ENCODE data around the gene CPEB1.

The CPEB1 gene

GRCh38 chr15:82642656-82643055, 4.5 kb downstream of the CPEB1 start:
- H3K18ac ChIP-seq (ENCODE audit: low read length) = no peak overlapping the region
- WGBS (ENCODE audit: extremely low coverage, insufficient coverage, low lambda C conversion rate) = no CpG with 5 or more reads among the region's 3 CpGs
- no peak overlapping the region for H3K9ac ChIP-seq (ENCODE audit: low read length)
- no peak overlapping the region for H3K4me2 ChIP-seq (ENCODE audit: low read length)
- H3K23ac ChIP-seq (ENCODE audit: low read length) = no peak overlapping the region
- H3K36me3 ChIP-seq (ENCODE audit: control insufficient read depth, insufficient read depth, low read length) = no peaks in the 10 kb centered on the region
- no peak overlapping the region for H3K4me3 ChIP-seq (ENCODE audit: low read length)
- H3K27me3 ChIP-seq (ENCODE audit: insufficient read depth, low read length, poor library complexity) = peaks cover 18% of the 10 kb centered on the region
- H3K79me1 ChIP-seq (ENCODE audit: low read length) = no peaks in the 10 kb centered on the region
- H3K4me1 ChIP-seq (ENCODE audit: control insufficient read depth, low read depth, low read length) = peaks cover 2% of the 10 kb centered on the region
- H3K79me2 ChIP-seq (ENCODE audit: control insufficient read depth, insufficient read depth, low read length) = no peaks in the 10 kb centered on the region
- no peak overlapping the region for H3K4ac ChIP-seq (ENCODE audit: low read depth, low read length)
- H2BK120ac ChIP-seq (ENCODE audit: low read depth, low read length) = no peak overlapping the region
- H2BK5ac ChIP-seq (ENCODE audit: low read length) = no peak overlapping the region
- H2AK5ac ChIP-seq (ENCODE audit: low read length) = no peak overlapping the region
- no peak overlapping the region for H2BK15ac ChIP-seq (replicated peaks; ENCODE audit: low read depth)
- H3K56ac ChIP-seq (ENCODE audit: low read length) = no peak overlapping the region
- H4K5ac ChIP-seq (ENCODE audit: low read length) = no peak overlapping the region
- no peak overlapping the region for H4K8ac ChIP-seq (ENCODE audit: low read depth, low read length)
- H3K27ac ChIP-seq (ENCODE audit: low read depth, low read length) = no peak overlapping the region
- DNase-seq = no peak

- no peak overlapping the region for H4K8ac ChIP-seq (ENCODE audit: low read depth, low read length)
- no peak overlapping the region for H3K4me2 ChIP-seq (ENCODE audit: low read length)
- H3K9ac ChIP-seq (ENCODE audit: low read length) = no peak overlapping the region
- no peak overlapping the region for H2BK120ac ChIP-seq (ENCODE audit: low read depth, low read length)
- peak overlapping the region; percentile 45 for H3K27ac ChIP-seq (ENCODE audit: low read depth, low read length)
- H3K4me3 ChIP-seq (ENCODE audit: low read length) = no peak overlapping the region
- H3K27me3 ChIP-seq (ENCODE audit: insufficient read depth, low read length, poor library complexity) = peaks cover 5% of the 10 kb centered on the region
- no peaks in the 10 kb centered on the region for H3K79me1 ChIP-seq (ENCODE audit: low read length)
- H3K4me1 ChIP-seq (ENCODE audit: control insufficient read depth, low read depth, low read length) = peaks cover 2% of the 10 kb centered on the region
- no peaks in the 10 kb centered on the region for H3K79me2 ChIP-seq (ENCODE audit: control insufficient read depth, insufficient read depth, low read length)
- H4K5ac ChIP-seq (ENCODE audit: low read length) = no peak overlapping the region
- no peak overlapping the region for H2BK15ac ChIP-seq (replicated peaks; ENCODE audit: low read depth)
- no peak overlapping the region for H2BK5ac ChIP-seq (ENCODE audit: low read length)
- peak; percentile 49 for DNase-seq
- H3K23ac ChIP-seq (ENCODE audit: low read length) = no peak overlapping the region
- WGBS (ENCODE audit: extremely low coverage, insufficient coverage, low lambda C conversion rate) = no CpG with 5 or more reads among the region's 2 CpGs
- H3K36me3 ChIP-seq (ENCODE audit: control insufficient read depth, insufficient read depth, low read length) = no peaks in the 10 kb centered on the region
- H2AK5ac ChIP-seq (ENCODE audit: low read length) = no peak overlapping the region
- no peak overlapping the region for H3K4ac ChIP-seq (ENCODE audit: low read depth, low read length)
- no peak overlapping the region for H3K56ac ChIP-seq (ENCODE audit: low read length)
- H3K18ac ChIP-seq (ENCODE audit: low read length) = no peak overlapping the region
Observed at GRCh38 chr15:82641129-82641798, 5.9 kb downstream of the CPEB1 start.

- no peak overlapping the region for H3K9ac ChIP-seq (ENCODE audit: low read length)
Observed at GRCh38 chr15:82640672-82641071, 6.5 kb downstream of the CPEB1 start.

GRCh38 chr15:82635798-82636197, 11.4 kb downstream of the CPEB1 start:
- Histone ChIP-seq H2AK5ac (ENCODE audit: low read length) (no peak overlapping the region), H3K4me1 (ENCODE audit: control insufficient read depth, low read depth, low read length) (no peaks in the 10 kb centered on the region), H3K9ac (ENCODE audit: low read length) (no peak overlapping the region), H4K5ac (ENCODE audit: low read length) (no peak overlapping the region), H3K36me3 (ENCODE audit: control insufficient read depth, insufficient read depth, low read length) (no peaks in the 10 kb centered on the region), H3K27me3 (ENCODE audit: insufficient read depth, low read length, poor library complexity) (no peaks in the 10 kb centered on the region), H3K56ac (ENCODE audit: low read length) (no peak overlapping the region), H3K79me2 (ENCODE audit: control insufficient read depth, insufficient read depth, low read length) (no peaks in the 10 kb centered on the region), H2BK15ac (replicated peaks; ENCODE audit: low read depth) (no peak overlapping the region), H2BK120ac (ENCODE audit: low read depth, low read length) (no peak overlapping the region), H2BK5ac (ENCODE audit: low read length) (no peak overlapping the region), H4K8ac (ENCODE audit: low read depth, low read length) (no peak overlapping the region), H3K18ac (ENCODE audit: low read length) (no peak overlapping the region), H3K27ac (ENCODE audit: low read depth, low read length) (no peak overlapping the region), H3K23ac (ENCODE audit: low read length) (no peak overlapping the region), H3K4ac (ENCODE audit: low read depth, low read length) (no peak overlapping the region), H3K4me3 (ENCODE audit: low read length) (no peak overlapping the region), H3K79me1 (ENCODE audit: low read length) (no peaks in the 10 kb centered on the region), H3K4me2 (ENCODE audit: low read length) (no peak overlapping the region)
- DNase-seq = no peak
- no CpG with 5 or more reads among the region's 2 CpGs for WGBS (ENCODE audit: extremely low coverage, insufficient coverage, low lambda C conversion rate)

More at GRCh38 chr15:82640672-82641071, 6.5 kb downstream of the CPEB1 start:
- H2BK120ac ChIP-seq (ENCODE audit: low read depth, low read length) = no peak overlapping the region
- no peak overlapping the region for H2AK5ac ChIP-seq (ENCODE audit: low read length)
- H3K4ac ChIP-seq (ENCODE audit: low read depth, low read length) = no peak overlapping the region
- no peak overlapping the region for H2BK5ac ChIP-seq (ENCODE audit: low read length)
- no peak overlapping the region for H3K27ac ChIP-seq (ENCODE audit: low read depth, low read length)
- peak; percentile 38 for DNase-seq
- H4K5ac ChIP-seq (ENCODE audit: low read length) = no peak overlapping the region
- H3K18ac ChIP-seq (ENCODE audit: low read length) = no peak overlapping the region
- no peak overlapping the region for H2BK15ac ChIP-seq (replicated peaks; ENCODE audit: low read depth)
- no peak overlapping the region for H3K56ac ChIP-seq (ENCODE audit: low read length)
- no CpG with 5 or more reads among the region's 3 CpGs for WGBS (ENCODE audit: extremely low coverage, insufficient coverage, low lambda C conversion rate)
- H3K27me3 ChIP-seq (ENCODE audit: insufficient read depth, low read length, poor library complexity) = no peaks in the 10 kb centered on the region
- no peak overlapping the region for H3K4me2 ChIP-seq (ENCODE audit: low read length)
- H4K8ac ChIP-seq (ENCODE audit: low read depth, low read length) = no peak overlapping the region
- peaks cover 2% of the 10 kb centered on the region for H3K4me1 ChIP-seq (ENCODE audit: control insufficient read depth, low read depth, low read length)
- H3K79me2 ChIP-seq (ENCODE audit: control insufficient read depth, insufficient read depth, low read length) = no peaks in the 10 kb centered on the region
- H3K36me3 ChIP-seq (ENCODE audit: control insufficient read depth, insufficient read depth, low read length) = no peaks in the 10 kb centered on the region
- H3K23ac ChIP-seq (ENCODE audit: low read length) = no peak overlapping the region
- no peaks in the 10 kb centered on the region for H3K79me1 ChIP-seq (ENCODE audit: low read length)
- H3K4me3 ChIP-seq (ENCODE audit: low read length) = no peak overlapping the region

- H2BK120ac ChIP-seq (ENCODE audit: low read depth, low read length) = no peak overlapping the region
- no peak overlapping the region for H2BK15ac ChIP-seq (replicated peaks; ENCODE audit: low read depth)
- no peak overlapping the region for H3K23ac ChIP-seq (ENCODE audit: low read length)
- no peak overlapping the region for H3K18ac ChIP-seq (ENCODE audit: low read length)
- H3K36me3 ChIP-seq (ENCODE audit: control insufficient read depth, insufficient read depth, low read length) = no peaks in the 10 kb centered on the region
- H3K9ac ChIP-seq (ENCODE audit: low read length) = no peak overlapping the region
- no peak overlapping the region for H2BK5ac ChIP-seq (ENCODE audit: low read length)
- H2AK5ac ChIP-seq (ENCODE audit: low read length) = no peak overlapping the region
- H3K56ac ChIP-seq (ENCODE audit: low read length) = no peak overlapping the region
- H3K79me2 ChIP-seq (ENCODE audit: control insufficient read depth, insufficient read depth, low read length) = no peaks in the 10 kb centered on the region
- DNase-seq = no peak
- no peaks in the 10 kb centered on the region for H3K27me3 ChIP-seq (ENCODE audit: insufficient read depth, low read length, poor library complexity)
- H3K4me1 ChIP-seq (ENCODE audit: control insufficient read depth, low read depth, low read length) = no peaks in the 10 kb centered on the region
- no peak overlapping the region for H3K27ac ChIP-seq (ENCODE audit: low read depth, low read length)
- H3K4me2 ChIP-seq (ENCODE audit: low read length) = no peak overlapping the region
- H4K5ac ChIP-seq (ENCODE audit: low read length) = no peak overlapping the region
- no peak overlapping the region for H4K8ac ChIP-seq (ENCODE audit: low read depth, low read length)
- no peaks in the 10 kb centered on the region for H3K79me1 ChIP-seq (ENCODE audit: low read length)
- H3K4me3 ChIP-seq (ENCODE audit: low read length) = no peak overlapping the region
- H3K4ac ChIP-seq (ENCODE audit: low read depth, low read length) = no peak overlapping the region
- WGBS (ENCODE audit: extremely low coverage, insufficient coverage, low lambda C conversion rate) = no CpG with 5 or more reads among the region's 4 CpGs
Observed at GRCh38 chr15:82630033-82630432, 17.1 kb downstream of the CPEB1 start.

- WGBS (ENCODE audit: extremely low coverage, insufficient coverage, low lambda C conversion rate) = no CpG with 5 or more reads among the region's 4 CpGs
- Histone ChIP-seq H3K79me2 (ENCODE audit: control insufficient read depth, insufficient read depth, low read length) (no peaks in the 10 kb centered on the region), H3K27ac (ENCODE audit: low read depth, low read length) (no peak overlapping the region), H2BK120ac (ENCODE audit: low read depth, low read length) (no peak overlapping the region), H3K27me3 (ENCODE audit: insufficient read depth, low read length, poor library complexity) (no peaks in the 10 kb centered on the region), H3K36me3 (ENCODE audit: control insufficient read depth, insufficient read depth, low read length) (no peaks in the 10 kb centered on the region), H3K56ac (ENCODE audit: low read length) (no peak overlapping the region), H3K4me3 (ENCODE audit: low read length) (no peak overlapping the region), H4K8ac (ENCODE audit: low read depth, low read length) (no peak overlapping the region), H3K4me2 (ENCODE audit: low read length) (no peak overlapping the region), H3K4me1 (ENCODE audit: control insufficient read depth, low read depth, low read length) (no peaks in the 10 kb centered on the region), H2BK15ac (replicated peaks; ENCODE audit: low read depth) (no peak overlapping the region), H3K23ac (ENCODE audit: low read length) (no peak overlapping the region), H4K5ac (ENCODE audit: low read length) (no peak overlapping the region), H3K79me1 (ENCODE audit: low read length) (no peaks in the 10 kb centered on the region), H3K9ac (ENCODE audit: low read length) (no peak overlapping the region), H2AK5ac (ENCODE audit: low read length) (no peak overlapping the region), H3K18ac (ENCODE audit: low read length) (no peak overlapping the region), H3K4ac (ENCODE audit: low read depth, low read length) (no peak overlapping the region), H2BK5ac (ENCODE audit: low read length) (no peak overlapping the region)
- no peak for DNase-seq
Observed at GRCh38 chr15:82625136-82625535, 22.0 kb downstream of the CPEB1 start.

All from mesendoderm (in vitro differentiated cells).